Activated CD4-positive, alpha-beta T cell treated with anti-CD3 and anti-CD28 coated beads, Interleukin-2, Interleukin-4, amounts not matched to agents 100 ng/mL and 50 ng/mL, durations not matched to agents 16 hours and 8 hours (primary cell): Measurements from ENCODE around the gene HMOX2.

Source experiments
- DNase-seq: peaks from one replicate; pipeline ENCODE4 v3.0.0-alpha.2; 2020; ENCODE audit warnings: low spot score

HMOX2 gene

DNA sequence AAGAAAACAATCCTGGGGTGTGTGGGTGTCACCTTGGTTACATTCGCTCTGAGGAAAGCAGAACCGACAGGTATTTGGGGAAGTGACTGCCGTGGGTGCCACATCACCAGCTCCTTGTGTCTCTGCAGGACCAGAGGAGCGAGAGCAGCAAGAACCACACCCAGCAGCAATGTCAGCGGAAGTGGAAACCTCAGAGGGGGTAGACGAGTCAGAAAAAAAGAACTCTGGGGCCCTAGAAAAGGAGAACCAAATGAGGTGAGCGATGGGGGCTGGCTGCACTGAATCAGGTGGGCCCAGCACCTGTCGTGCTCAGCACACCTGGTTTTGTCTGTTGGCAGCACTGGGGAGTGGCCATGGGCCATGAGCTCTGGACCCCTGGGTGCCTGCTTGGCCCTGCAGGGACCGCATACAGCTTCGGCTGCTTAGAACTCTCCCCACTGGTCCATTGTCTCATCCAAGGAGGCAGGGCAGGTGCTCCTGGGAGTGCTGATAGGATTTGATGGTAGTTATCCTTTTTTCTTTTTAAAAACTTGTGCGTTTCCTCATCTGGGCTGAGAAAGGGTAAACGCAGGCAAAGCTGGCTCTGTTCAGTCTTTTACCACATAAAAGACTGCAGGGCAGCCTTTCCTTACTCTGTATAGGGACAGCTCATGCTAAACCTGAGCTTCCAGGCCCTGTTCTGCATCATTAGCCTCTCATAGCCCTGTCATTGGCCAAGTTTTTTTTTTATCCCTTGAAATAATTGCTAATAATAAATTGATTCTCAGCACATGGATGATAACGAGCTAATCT is 29.4 kb downstream of the HMOX2 start:
- peak; percentile 83 for DNase-seq

DNA sequence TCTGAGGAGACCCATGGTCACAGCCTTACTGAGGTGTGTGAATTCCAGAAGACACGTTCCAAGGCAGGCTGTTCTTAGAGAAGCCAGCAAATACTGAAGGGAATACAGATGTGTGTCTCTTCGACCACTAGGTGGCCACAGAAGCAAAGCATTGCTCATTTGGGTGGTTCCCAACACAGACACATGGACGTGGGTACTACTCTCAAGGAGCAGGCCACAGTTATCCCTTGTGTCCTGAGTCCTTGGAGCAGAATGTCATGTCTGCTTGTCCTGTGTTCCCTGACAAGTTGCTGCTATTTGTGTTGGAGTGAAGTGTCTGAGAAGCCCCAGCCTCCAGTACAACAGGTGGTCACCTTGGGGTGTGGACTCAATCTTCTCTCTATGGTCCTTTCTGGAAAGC is 30.3 kb downstream of the HMOX2 start:
- peak; percentile 67 for DNase-seq

DNA sequence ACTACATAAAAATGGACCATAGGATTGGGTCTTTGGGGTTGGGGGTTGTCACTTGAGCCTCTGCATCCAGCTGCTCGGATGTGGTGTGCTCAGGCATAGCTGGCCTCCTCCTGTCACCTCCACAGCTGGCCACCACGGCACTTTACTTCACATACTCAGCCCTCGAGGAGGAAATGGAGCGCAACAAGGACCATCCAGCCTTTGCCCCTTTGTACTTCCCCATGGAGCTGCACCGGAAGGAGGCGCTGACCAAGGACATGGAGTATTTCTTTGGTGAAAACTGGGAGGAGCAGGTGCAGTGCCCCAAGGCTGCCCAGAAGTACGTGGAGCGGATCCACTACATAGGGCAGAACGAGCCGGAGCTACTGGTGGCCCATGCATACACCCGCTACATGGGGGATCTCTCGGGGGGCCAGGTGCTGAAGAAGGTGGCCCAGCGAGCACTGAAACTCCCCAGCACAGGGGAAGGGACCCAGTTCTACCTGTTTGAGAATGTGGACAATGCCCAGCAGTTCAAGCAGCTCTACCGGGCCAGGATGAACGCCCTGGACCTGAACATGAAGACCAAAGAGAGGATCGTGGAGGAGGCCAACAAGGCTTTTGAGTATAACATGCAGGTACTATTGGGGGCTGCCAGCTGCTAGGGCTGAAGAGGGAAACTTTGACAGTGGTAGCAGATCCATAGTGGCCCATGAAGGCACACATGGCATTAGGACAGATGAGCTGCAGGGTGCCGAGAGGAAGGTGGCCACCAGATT is 31.6 kb downstream of the HMOX2 start:
- no peak for DNase-seq

DNA sequence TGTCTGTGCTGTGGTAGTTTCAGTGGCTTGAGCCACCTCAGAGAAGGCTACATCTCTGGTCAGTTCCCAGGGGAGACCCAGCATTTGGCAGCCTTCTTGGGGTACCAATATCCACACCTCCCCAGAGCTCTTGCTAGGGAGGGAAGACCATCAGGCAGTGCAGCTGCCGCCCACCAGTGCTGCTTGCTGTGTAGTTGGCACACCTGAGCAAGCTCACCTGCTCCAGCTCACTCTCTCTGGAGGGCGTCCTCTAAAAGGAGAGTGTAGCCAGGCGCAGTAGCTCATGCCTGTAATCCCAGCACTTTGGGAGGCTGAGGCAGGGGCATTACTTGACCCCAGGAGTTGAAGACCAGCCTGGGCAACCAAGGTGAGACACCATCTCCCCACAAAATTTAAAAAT is 32.6 kb downstream of the HMOX2 start:
- no peak for DNase-seq

DNA sequence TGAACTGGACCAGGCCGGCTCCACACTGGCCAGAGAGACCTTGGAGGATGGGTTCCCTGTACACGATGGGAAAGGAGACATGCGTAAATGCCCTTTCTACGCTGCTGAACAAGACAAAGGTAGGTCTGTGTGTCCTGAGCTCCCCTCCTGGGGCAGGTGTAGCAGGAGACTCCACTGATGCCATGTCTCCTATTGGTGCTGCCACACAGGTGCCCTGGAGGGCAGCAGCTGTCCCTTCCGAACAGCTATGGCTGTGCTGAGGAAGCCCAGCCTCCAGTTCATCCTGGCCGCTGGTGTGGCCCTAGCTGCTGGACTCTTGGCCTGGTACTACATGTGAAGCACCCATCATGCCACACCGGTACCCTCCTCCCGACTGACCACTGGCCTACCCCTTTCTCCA is 33.2 kb downstream of the HMOX2 start:
- DNase-seq: no peak

DNA sequence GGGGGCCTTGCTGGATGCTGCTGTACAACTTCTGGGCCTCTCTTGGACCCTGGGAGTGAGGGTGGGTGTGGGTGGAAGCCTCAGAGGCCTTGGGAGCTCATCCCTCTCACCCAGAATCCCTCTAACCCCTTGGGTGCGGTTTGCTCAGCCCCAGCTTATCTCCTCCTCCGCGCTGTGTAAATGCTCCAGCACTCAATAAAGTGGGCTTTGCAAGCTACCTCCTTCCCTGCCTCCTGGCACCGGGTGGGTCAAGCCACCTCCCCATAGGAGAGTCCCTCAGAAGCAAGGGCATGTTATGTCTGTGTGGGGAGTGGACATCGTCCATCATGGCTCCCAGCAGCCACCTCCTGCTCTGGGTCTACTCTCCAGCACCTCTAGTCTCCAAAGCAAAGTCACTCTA is 33.9 kb downstream of the HMOX2 start:
- DNase-seq: no peak

DNA sequence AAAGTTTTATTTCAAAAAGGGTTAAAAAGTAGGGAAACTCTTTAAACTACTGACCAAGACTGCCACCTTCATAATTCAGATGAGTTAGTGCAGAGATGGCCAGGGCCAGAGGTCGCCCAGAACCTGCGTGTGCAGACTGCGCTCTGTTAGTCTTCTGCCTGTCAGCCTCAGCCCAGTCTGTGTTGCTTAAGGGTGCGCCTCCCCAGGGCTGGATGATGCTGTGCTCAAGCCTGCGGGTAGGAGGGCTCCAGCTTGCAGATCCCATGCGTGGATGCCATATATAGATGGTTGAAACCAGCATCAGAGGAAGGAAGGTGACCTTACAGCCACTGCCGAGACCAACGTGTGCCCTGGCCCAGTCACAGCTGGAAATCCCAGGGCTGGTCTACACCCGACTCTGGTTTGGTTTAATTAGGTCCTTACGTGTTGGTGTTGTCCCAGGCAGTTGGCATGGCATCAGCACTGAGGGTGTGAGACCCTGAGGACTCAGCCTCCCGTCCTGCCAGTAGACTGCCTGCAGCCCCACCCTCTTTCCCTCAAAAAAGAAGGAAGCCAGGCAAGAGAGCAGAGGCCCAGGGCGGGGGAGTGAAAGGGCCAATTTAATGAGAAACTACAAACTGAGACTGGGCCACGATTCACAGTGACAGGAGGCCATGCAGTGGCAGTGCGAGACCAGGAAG is 34.7 kb downstream of the HMOX2 start:
- no peak for DNase-seq

DNA sequence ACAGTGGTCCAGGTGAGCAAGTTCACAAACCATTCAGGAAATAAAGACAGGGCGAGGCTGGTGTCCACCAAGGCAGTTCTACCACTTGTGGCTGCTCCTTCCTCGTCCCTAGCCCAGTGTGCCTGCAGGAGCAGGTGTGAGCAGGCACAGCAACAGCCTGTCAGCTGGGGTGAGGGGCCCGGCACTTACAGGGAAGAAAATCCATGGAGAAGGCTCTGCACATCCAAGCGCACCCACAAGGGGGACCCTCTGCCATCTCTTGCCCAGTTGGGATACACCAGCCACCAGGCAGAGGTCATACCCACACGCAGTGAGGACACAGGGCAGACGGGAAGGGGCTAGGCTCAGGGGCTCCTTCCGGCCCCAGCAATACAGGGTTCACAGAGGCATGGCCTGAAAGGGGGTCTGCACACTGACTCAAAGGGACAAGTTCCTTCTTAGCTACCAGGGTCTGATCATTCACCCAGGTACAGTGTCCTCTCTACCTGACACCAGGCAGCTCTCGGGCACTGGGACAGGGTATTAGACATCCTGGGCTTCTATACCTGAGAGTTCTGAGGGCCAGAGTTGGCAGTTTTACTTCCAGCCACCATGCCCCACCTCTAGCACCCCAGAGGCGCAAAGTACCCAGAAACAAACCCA is 35.4 kb downstream of the HMOX2 start:
- no peak for DNase-seq

DNA sequence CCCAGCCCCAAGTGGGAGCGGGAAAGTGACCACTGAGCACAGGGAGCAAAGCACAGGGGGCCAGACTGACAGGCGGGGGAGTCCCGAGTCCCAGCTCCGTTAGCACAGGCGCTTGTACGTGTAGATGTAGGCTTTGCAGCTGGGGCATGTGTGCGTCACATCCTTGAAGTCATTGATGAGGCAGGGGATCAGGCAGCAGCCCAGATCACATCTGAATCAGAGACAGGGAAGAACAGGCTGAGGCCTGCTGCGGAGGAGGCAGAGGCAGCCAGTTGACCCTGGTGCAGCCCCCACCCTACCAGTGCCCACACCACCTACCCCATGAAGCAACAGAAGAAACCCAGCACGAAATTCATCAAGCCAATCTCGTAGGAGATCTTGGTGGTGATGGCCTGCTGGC is 36.3 kb downstream of the HMOX2 start:
- no peak for DNase-seq

DNA sequence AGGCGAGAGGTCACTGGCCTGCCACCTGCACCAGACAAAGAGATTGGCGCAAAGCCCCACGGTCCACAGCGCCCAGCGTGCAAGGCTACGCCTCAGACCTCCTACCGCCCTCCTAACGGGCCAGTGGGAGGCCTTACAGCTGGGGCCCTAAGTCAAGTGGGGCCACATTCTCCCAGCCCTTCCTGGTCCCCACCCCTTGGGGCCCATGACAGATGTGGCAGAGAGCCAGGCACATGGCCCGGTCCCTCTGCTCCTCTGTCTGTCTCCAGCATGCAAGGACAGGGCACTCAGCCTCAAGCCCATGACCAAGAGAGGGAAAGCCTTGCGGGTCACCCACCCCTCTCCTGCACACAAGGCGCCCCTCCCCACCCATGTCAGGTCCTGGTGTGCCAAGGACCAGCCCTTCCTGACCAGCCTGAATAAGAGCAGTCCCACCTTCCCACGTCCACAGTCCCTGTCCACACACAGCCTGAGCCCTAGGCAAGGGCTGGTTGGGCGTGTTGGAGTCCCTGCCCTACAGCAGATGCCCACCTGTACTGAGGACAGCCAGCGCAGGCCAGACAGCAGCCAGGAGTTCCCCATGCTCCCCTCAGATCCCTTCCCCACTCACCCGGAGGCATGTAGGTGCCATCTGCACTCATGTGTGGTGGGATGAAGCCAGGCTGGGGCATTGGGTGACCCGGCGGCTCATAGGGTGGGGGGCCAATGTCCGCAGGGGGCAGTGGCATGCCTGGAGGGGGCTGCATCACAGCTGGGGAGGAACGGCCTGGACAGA is 37.1 kb downstream of the HMOX2 start:
- no peak for DNase-seq

DNA sequence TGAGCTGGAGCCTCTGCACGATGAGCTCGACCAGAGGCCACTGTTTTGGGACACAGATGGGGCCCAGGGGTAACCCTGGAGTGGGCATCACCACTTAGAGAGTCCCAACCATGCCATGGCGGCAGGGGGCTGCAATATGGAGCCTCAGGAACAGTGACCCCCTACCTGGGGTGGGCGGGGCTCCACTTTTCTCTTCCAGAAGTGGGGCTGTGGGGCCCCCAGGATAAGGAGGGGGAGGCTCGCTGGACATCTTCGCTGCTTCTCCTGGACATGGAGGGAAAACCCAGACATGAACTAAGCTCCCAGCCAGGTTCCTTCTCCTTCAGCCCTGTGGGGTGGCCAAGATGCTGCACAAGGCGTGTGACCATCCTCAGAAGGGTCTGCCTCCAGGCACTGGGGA is 37.7 kb downstream of the HMOX2 start:
- no peak for DNase-seq

DNA sequence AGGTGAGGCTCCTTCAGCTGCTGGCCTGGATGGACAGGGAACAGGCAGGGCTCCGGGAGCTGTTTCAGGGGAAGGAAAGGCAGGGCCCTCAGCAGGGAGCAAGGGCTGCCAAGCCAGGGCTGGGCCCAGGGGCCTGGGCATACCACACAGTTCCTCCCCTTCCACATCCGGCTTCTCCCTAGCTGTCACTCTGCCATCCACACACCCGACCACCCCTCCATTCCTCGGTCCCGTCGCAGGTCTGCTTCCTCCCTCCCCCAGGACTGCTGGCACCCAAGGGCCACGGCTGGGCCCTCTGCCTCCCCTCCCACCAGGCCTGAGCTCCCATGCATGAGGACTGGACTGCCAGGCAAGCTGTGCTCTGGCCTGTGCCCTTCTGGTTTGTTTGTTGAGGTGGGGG is 38.4 kb downstream of the HMOX2 start:
- no peak for DNase-seq

DNA sequence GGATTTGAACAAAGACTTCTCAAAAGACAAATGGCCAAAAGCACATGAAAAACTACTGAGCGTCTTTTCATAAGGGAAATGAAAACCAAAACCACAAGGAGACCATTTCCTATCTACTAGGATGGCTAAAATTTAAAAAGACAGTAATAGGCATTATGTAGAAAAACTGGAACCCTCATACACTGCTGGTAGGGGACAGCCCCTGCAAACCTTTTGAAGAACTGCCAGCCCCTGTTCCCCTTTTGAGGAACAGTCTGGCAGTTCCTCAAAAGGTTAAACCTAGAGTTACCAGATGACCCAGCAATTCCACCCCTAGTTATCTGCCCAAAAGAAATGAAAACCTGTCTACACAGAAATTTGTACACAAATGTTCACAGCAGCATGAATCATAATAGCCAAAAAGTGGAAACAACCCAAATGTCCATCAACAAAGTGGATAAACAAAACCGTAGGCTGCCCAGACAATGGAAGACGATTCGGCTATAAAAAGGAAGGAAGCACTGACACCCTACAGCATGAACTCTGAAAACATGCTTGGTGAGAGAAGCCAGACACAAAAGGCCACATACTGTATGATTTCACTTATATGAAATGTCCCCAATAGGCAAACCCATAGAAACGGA is 39.5 kb downstream of the HMOX2 start:
- DNase-seq: peak; percentile 34

DNA sequence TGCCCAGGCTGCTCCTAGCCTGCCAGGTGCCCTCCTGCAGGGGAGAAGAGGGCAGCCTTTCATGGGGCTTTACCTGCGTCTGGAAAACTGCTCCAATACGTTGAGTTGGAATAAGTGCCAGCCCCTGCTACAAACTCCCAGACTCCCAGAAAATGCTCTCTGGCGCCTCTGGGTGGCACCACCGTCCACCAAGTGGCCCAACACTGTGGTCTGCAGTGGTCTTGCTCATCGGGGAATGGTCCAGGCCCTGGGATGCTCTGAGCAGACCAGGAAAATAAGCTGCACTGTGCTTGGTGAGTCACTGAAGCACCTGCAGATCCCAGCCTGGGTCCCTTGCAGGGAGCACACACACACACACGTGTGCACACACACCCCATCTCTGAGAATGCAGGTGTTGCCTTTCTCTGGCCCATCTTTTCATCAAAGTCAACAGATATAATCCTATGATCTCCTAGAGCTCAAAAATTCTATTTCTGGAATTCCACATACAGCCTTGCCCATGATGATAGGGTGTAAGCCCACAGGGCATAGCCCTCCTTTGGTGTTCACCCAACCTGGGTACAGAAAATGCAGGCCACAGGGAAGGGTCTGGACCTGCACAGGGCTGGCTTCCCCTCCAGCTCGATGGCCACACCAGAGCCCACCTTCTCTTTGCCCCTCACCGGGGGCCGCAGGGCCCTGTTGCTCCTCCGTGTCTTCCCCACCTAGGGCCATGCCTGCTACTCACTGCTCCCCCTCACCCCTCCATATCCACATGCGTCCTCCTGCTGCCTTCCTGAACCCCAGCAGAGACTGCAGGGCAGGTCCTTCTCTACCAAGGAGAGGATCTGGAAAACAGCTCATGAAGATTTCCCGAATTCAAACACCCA is 41.8 kb downstream of the HMOX2 start:
- DNase-seq: no peak

DNA sequence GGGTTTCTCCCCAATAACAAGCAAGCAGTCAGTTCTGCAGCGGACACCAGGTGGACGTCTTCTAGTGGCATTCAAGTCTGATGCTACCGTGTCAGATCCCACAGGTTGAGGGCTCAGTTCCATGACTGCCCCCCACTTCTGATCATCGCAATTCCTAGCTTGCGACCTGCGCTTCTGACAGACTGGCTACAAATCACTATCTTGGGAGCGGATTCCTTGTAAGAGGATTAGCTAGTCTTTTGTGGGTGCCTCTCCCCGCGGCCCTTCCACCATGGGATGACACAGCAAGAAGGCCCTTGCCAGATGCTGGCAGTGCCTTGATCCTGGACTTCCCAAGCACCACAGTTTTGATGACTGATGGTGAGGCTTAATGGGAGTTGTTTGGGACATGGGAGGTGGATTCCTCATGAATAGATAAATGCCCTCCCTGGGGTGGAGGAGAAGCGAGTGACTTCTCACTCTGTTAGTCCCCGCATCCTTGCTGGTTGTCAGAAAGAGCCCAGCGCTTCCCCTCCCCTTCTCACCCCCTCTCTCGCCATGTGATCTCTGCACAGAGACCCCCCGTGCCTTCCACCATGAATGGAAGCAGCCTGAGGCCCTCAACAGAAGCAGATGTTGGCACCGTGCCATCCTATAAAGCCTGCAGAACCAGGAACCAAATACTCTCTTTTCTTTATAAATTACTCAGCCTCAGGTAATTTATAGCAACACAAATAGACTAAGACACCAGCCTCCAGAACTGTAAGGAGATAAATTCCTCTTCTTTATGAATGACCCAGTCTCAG is 43.3 kb downstream of the HMOX2 start:
- DNase-seq: no peak

DNA sequence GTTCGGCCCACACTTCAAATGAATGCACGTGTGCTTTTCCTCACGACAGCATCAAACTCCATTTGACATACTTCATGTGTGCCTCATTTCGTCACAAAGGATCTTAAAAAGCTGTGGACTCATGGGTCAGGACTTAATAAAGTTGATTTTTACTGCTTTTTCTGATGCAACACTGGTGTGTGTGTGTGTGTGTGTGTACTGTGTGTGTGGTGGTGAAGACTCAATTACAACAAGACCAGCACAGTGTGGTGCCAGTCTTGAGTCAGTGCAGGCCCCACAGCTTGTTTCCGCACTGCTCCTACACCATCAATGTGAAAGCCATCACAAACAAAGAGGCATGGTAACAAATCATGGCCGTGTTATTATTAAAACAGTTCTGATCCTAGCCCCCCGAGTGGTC is 44.7 kb downstream of the HMOX2 start:
- no peak for DNase-seq

DNA sequence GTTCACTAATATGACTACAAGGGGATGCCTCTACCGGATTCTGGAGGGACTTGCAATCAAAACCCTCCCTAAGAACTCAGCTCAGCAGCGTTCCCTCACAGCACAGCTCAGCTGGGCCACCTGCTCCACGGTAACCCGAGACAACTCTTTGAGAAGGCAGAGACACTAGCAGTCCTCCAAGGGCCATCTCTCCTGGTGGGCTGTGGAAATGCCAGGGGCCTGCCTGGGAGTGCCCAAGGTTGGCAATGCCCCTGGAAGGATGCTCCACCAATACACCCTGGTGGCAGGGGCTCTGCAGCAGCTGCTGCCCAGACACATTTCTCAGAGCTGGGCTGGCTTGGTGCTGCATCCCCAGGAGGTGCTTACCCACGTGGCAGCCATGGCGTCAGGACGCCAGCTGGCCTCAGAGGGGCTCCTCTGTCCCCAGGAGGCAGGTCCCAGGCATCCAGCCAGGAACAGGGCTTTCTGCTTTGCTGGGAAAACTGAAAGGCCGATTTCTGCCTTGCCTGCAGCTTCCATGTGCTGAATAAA is 45.9 kb downstream of the HMOX2 start:
- DNase-seq: no peak

DNA sequence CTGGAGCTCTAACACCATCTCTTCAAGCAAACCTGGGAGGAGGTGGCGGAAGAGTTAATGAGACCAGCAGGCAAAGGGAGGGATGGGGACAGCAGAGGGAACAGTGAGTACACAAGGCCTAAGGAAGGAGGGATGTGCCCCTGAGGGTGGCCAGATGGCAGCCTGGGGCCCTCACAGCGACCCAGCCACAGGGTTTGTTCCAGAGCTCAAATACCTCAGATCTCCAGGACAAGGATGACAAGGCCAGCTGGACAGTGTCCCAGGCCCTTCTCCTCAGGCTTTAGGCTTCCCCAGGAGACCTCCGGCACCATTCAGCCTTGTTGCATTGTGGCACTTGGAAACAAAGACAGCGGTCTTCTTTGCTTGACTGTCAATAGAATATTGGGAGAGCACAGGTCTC is 47.5 kb downstream of the HMOX2 start:
- no peak for DNase-seq

DNA sequence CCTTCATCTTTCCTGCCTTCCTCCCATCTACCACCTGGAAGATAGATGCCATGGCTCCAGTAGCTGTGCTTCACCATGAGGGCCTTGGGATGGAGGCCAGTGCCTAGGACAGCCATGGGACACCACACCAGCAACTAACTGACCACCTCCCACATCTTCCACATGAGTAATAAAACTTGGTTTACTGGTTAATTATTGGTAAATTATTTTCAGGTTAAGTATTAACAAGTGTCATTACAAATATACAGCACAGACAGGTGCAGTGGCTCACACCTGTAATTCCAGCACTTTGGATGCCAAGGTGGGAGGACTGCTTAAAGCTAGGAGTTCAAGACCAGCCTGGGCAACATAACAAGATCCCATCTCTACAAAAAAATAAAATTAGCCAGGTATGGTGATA is 48.4 kb downstream of the HMOX2 start:
- DNase-seq: no peak
